Fibroblast of skin of scalp (primary cell): ENCODE data around the gene RPP21.
"Not testable (repeated sequence)": the region's sequence is repeated elsewhere in the genome, so short reads cannot be mapped to it uniquely, and the experiment has no call there.

Source experiments
- DNase-seq: peaks from one replicate; pipeline ENCODE4 v3.0.0-alpha.2; 2013

Gene RPP21

DNA sequence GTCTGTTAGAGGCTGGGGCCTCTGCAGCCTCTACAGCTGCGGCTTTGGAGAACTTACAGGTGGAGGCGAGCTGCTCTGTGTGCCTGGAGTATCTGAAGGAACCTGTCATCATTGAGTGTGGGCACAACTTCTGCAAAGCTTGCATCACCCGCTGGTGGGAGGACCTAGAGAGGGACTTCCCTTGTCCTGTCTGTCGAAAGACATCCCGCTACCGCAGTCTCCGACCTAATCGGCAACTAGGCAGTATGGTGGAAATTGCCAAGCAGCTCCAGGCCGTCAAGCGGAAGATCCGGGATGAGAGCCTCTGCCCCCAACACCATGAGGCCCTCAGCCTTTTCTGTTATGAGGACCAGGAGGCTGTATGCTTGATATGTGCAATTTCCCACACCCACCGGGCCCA, 15.6 kb upstream of the RPP21 start:
- DNase-seq = no peak

DNA sequence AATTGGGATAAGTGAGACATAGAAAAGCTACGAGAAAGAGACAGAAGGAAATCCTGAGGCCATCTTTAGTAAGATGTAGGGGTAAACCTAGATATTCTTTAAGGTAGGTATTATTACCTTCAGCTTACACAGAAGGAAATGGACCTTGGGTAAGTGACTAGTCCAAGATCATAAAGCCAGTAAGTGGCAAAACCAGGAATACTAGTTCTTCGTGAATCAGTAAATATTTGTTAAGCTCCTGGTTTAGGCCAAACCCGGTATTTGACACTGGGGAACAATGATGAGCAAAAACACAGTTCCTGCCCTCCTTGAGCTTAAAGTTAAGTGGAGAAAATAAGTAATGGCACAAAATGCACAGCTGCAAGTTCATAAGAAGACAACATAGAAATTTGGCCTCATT, 13.0 kb upstream of the RPP21 start:
- no peak for DNase-seq

GRCh38 chr6:30334075-30334783, 10.7 kb upstream of the RPP21 start:
- DNase-seq = no peak

GRCh38 chr6:30340589-30341054, 4.3 kb upstream of the RPP21 start:
- no peak for DNase-seq

GRCh38 chr6:30341218-30341617, 3.7 kb upstream of the RPP21 start:
- DNase-seq = no peak

- DNase-seq = no peak
Observed at GRCh38 chr6:30341728-30342127, 3.2 kb upstream of the RPP21 start.

- DNase-seq = no peak
Observed at GRCh38 chr6:30344191-30344867, 627 bp upstream of the RPP21 start.

DNA sequence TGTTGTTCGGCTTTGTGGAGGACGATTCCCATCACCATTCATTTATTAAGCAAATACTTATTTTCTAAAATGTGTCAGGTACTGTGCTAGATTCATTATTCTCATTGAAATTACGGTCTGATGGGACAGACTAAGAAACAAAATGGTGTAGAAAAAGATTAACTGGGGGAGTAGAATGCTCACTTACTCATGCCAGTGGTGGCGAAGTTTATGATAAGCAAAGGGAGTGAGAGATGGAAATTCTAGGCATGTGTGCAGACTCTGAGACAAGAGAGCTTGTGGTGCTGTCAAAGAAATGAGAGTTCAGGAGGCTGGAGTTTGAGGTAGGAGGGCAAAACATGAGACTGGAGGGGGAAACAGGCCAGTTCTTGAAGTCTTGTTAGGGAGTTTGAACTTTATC, 896 bp downstream of the RPP21 start:
- DNase-seq = no peak

DNA sequence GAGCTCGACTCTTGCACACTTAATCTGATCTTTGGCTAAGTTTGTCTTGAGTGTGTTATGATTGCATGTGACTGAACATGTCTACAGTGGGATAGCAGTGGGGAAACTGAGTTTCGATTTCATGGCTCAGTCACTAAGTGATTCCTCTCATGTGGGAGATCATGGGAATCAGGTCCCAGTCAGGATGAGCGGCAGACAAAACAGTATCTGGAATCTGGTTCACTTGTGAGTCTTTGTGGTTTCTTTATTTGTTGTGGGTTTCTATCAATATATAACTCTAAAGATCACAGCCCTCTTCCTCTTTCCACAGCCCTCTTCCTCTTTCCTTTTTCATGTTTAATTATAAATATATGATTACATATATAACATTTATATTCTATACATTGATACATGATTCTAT, 4.0 kb downstream of the RPP21 start:
- no peak for DNase-seq

DNA sequence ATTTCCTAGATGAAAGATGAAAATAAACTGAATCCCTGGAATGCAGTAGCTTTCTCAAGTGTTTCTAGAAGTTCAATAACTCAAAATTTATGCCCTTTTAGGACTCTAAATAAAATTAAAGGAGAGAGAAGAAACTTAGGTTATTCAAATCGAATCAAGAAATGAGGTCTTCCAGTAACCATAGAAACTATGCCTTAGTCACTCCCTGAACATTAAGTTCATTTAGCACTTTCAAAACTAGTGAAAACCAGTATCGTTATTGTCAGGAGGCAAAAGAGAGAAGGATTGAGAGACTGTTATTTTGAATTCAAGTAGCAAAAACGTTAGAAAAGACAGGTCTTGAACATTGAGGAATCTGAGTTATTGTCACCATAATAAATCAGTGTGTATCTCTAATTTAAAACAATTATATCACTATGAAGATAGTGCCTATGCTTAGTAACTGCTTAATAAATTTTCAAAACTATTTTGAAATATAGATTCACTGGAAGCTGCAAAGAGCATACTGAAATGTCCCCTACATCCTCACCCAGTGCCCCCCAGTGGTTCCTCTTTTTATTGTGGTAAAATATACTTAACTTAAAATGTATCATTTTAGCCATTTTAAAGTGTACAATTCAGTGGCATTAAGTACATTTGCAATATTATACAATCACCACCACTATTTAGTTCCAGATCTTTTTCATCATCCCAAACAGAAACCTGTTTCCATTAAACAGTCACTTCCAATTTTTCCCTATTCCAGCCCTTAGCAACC, 4.6 kb downstream of the RPP21 start:
- DNase-seq = no peak

GRCh38 chr6:30350524-30350923, 5.6 kb downstream of the RPP21 start:
- DNase-seq = no peak

DNA sequence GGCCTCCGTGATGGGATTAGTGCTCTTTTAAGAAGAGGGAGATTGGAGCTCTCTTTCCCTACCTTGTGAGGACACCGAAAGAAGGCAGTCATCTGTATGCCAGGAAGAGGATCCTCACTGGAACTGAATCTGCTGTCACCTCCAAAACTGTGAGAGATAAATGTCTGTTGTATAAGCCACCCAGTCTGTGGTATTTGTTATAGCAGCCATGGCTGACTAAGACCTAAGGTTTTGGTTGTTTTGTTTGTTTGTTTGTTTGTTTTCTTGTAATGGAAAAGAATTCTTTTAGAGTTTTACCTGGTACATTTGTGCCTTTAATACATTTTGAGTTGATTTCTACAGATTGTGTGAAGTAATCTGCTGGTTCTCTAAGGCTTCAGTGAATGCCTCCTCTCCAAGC, 7.6 kb downstream of the RPP21 start:
- DNase-seq = no peak

DNA sequence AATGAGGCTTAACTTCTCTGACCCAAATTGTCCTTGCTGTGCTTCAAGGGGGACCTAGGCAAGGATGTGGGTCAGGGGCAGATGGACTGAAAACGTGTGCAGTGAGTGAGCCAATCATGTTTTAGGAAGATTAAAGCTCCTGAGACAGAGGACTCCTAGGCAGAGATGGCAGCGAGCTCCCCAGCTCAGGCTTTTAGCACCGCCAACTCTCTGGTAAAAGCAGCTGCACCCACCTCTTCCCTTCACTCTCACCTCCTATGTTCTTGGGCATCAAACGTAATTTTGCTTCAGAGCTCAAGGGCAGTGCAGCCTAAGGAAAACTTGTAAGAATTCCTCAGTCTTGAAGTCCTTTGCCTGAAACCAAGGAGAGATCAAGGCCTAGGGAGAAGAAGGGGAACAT, 10.3 kb downstream of the RPP21 start:
- DNase-seq = no peak

DNA sequence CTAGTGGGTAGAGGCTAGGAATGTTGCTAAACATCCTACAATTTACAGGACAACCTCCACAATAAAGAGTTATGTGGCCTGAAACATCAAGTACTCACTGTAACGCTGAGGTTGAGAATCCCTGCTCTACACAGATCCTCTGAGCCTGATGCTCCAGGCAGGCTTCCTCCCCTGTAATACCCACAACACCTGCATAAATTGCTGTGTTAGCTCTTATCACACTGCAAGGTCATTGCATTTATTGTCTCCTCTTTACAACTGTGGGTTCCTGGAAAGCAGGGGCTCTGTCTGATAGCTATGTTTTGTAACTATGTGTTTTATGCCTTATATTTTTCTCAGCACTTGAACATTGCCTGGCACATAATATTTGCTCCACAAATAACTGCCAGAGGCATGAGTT, 11.6 kb downstream of the RPP21 start:
- no peak for DNase-seq

- peak; percentile 79 for DNase-seq
Observed at GRCh38 chr6:30357678-30358540, 13.0 kb downstream of the RPP21 start.

DNA sequence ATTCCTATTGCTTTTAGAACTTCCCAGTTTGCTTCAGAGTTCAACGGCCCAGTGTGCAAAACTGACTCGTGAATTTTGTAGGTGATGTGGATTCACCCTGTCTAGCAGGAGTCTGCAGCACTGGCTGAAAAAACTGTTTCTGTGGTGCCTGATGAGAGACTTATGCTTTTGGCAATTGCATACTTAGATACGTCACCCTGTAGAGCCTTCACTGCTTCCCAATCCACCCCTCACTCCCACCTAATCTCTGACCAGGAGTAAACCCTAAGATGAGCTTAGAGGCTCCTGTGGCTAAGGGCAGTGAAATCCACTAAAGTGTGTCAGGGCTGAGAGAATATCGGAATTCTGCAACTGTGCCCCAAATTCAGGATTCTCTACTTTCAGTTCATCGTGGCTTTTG, 14.3 kb downstream of the RPP21 start:
- no peak for DNase-seq

DNA sequence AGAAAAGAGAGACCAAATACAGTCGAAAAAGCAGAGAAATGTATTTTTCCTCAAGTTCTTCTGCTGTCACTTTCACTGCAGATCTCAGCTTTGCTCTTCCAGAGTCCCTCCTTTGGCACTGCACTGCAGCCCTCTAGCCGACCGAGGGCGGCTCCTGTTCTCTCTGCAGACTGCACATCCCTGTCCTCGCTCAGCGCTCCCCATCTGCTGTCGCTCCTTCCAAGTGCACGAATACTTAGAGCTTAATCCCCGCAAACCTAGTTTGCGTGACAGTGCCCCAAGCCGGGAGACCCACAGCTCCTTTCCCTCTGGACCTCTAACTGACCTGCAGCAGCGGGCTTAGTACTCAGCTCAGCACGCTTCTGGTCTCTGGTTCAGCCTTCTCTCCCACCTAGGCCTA, 15.2 kb downstream of the RPP21 start:
- no peak for DNase-seq

DNA sequence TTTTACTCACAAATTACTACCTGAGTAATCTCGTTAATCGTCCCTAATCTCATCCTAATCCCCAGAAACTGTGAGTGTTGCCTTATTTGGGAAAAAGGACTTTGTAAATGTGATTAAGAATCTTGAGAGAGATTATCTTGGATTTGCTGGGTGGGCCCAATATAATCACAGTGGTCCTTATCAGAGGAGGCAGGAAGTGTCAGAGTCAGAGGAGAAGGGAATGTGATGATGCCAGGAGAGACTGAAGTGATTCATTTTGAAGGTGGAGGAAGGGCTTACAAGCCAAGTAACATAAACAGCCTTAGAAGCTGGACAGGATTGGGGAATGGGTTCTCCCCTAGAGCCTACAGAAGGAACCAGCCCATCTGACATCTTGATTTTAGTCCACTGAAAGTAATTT, 16.7 kb downstream of the RPP21 start:
- DNase-seq = no peak

- DNase-seq = no peak
Observed at GRCh38 chr6:30363459-30363858, 18.5 kb downstream of the RPP21 start.

GRCh38 chr6:30364591-30364990, 19.6 kb downstream of the RPP21 start:
- no peak for DNase-seq

DNA sequence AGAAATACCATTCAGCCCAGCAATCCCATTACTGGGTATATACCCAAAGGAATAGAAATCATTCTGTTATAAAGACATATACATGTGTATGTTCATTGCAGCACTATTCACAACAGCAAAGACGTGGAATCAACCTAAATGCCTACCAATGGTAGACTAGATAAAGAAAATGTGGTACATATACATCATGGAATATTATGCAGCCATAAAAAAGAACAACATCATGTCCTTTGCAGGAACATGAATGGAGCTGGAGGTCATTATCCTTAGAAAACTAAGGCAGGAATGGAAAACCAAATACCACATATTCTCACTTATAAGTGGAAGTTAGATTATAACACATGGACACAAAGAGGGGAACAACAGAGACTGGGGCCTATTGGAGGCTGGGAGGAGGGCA, 24.3 kb downstream of the RPP21 start:
- DNase-seq = not testable (repeated sequence)

GRCh38 chr6:30378290-30378937, 33.5 kb downstream of the RPP21 start:
- DNase-seq = no peak
